HG03575 (cell line): ENCODE measurements around the gene AGFG1.
"Not testable (repeated sequence)": the region's sequence is repeated elsewhere in the genome, so short reads cannot be mapped to it uniquely, and the experiment has no call there.

Experiments used
- ATAC-seq: cut with Tn5 transposase; IDR thresholded peaks from one replicate; pipeline ENCODE4 v1.9.1; 2021; ENCODE audit not compliant: unreplicated experiment, insufficient number of reproducible peaks, low FRiP score; ENCODE audit errors: extremely low read depth

Gene AGFG1

DNA sequence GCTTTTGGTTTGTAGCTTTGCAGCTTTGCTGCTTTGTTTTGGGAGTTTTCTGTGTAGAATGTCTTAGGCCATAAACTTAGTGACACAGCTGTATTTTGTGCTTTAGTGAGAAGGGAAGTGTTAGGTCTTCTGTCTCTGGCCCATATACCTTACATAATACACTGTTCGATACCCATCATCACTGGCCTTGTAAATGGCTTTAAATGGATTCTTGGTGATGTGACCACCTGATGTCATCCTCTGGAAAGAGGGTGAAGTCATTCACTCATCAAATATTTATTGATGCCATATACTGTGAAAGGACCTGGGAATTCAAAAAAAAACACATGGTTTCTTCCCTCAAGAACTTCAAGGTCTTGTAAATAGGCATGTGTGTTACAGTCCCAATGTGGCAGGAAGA, 107.8 kb downstream of the AGFG1 start:
- no peak for ATAC-seq

DNA sequence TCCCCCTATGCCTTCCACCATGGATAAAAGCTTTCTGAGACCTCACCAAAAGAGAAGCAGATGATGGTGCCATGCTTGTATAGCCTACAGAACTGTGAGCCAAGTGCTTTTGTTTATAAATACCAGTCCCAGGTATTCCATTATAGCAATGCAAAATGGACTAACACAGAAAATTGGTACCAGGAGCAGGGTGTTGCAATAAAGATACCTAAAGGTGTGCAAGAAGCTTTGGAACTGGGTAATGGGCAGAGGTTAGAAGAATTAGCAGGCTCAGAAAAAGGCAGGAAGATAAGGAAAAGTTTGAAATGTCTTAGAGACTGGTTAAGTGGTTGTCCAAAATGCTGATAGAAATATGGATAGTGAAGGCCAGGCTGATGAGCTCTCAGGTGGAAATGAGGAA, 110.4 kb downstream of the AGFG1 start:
- no peak for ATAC-seq

DNA sequence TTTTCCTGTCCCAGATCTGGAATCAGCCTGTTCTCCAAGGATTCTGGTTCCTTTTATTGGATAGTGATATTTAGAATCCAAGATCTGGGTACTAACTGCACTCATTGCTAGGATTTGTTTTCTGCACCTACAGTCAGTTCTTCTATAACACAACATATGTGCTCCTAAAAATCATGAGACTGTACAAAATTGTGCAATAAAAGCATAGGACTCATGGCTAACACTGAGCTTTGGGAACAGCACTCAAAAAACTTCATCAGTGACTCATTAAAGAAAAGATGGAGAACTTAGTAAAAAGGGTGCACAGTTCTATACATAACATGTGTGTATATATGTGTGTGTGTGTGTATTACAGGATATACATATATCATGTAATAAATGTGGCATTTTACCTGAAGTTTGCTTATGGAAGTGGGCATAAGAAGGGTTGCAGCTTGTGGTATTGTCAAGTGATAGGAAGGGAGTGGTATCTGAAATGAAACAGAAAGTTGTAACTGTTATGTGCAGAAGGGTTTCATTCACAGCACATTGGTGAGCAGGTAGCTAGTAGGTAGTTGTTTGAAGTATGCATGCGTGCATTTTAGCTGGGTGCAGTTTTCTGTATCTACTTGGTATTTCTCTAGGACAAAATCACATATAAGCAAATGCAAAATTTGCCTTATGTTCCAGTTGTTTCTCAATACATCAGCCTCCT, 120.9 kb downstream of the AGFG1 start:
- ATAC-seq: peak; percentile 85

DNA sequence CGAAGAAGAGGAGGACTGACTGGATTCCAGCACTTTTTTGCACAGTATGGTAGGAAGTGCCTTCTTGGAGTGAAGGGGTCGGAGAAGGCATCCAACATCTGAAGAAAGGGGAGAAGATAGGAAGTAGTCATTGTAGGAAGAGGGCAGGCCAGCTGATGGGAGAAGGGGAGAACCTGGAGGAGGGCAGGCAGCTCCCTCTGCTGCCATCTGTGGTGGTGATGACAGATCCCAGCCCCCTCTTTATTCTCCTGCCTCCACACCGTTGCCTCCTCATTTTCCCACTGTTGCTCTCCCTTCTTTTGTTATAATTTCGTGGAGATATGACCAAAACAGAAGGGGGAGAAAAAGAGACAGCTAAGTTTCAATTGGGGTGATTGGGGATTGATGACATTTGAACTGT, 123.8 kb downstream of the AGFG1 start:
- no peak for ATAC-seq

DNA sequence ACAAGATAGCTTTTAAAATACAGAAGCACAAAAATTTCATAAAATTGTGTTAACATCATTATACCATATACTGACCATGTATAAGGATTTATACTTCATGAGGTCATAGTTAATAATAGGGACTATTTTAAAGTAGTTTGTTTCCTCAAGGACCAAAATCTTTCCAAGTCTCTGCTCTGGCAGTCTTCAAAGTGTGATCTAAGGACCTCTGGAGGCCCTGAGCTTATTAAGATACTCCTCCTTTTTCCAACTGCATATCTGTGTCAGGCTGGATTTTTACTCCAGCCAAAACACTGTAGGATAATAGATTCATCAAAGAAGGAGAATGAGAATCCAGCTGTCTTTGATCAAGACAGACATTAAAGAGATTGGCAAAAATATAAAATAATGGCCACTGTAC, 125.1 kb downstream of the AGFG1 start:
- ATAC-seq: no peak

DNA sequence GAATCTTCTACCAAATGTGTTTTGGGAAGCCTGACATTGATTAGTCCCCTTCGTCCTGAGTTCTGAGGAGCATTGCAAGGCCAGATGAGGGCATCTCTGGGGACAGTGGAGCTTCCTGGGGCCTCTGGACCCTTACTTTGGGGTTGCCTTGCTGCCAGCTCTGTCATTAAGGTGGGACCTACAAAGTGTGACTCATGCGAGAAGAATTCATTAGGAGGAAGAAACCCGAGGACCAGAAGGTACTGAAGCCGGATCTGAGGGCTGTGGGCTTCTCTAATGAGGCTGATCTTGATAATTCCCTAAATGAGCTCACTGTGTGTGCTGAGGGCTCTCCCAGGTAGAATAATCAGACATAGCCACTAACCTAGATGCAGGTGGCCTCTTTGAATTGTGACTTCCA, 126.0 kb downstream of the AGFG1 start:
- ATAC-seq: no peak

DNA sequence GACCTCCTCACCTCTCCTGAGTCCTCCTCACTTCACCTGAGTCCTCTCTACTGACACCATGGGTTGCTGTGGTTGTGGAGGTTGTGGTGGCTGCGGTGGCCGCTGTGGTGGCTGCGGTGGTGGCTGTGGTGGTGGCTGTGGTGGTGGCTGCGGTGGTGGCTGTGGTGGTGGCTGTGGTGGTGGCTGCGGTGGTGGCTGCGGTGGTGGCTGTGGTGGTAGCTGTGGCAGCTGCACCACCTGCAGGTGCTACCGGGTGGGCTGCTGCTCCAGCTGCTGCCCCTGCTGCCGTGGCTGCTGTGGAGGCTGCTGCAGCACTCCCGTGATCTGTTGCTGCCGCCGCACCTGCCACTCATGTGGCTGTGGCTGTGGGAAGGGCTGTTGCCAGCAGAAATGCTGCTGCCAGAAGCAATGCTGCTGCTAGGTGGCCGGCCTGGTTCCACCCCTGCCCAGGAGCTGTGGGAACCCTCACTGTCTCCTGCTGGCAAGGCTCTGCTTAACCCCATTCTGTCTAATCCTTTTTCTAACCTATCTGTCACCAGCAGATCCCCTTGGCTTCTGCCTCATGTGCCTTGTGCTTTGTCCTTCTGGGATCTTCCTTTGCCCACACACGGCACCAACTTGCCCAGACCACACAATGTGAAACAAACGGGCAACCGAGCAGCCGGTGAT, 127.0 kb downstream of the AGFG1 start, which contains the start of gene SCYGR2:
Gene SCYGR2 (plus strand): TSS at position 59 of the 669 bp plus-strand sequence. CDS start 0 bp downstream, at position 59.
- ATAC-seq: not testable (repeated sequence)

DNA sequence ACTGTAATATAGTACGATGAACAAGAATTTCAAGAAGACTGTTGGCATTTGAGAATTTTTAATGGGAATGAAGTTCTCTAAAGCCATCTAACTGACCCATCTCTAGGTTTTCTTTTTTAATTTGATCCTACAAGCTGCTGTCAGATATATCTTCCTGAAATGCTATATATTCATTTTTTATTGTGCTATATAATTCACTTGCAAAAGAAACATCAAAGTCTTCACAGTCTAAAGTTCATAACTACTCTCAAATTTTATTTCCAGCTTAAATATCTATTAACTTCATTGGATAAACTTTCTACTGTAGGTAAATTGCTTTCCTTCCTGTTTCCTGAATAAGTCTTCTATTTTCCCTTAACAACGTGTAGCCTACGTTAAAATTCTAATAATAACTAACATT, 130.4 kb downstream of the AGFG1 start:
- no peak for ATAC-seq

DNA sequence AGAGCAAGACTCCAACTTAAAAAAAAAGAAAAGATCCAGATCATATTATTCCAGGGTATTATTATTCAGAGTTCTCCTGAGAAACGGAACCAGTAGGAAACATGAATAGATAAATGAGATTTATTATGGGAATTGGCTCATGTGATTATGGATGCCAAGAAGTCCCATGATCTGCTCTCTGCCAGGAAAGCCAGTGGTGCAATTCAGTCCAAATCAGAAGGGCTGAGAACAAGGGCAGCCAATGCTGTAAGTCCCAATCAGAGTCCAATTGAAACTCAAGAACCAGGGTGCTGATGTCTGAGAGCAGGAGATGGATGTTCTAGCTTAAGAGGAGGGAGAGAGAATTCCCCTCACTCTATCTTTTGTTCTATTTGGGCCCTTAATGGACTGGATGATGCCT, 134.5 kb downstream of the AGFG1 start:
- no peak for ATAC-seq

DNA sequence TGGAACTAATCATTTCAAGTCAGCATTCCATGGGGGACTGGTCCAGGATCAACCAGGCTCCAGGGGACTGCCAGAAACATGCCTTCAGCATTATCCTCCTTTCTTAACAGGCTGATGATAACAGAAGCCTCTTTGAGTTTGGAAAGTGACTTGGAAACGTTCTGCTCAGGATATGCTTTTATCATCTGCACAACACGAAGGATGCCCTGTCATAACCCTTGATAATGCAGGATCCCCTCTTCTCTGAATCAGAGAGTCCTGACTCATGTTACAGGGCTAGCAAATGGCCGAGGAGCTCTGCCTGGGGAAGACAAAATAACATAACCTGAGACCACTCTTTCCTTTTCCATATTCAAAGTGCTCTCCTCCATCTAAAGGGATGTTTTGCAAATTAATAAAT, 136.0 kb downstream of the AGFG1 start:
- ATAC-seq: no peak

DNA sequence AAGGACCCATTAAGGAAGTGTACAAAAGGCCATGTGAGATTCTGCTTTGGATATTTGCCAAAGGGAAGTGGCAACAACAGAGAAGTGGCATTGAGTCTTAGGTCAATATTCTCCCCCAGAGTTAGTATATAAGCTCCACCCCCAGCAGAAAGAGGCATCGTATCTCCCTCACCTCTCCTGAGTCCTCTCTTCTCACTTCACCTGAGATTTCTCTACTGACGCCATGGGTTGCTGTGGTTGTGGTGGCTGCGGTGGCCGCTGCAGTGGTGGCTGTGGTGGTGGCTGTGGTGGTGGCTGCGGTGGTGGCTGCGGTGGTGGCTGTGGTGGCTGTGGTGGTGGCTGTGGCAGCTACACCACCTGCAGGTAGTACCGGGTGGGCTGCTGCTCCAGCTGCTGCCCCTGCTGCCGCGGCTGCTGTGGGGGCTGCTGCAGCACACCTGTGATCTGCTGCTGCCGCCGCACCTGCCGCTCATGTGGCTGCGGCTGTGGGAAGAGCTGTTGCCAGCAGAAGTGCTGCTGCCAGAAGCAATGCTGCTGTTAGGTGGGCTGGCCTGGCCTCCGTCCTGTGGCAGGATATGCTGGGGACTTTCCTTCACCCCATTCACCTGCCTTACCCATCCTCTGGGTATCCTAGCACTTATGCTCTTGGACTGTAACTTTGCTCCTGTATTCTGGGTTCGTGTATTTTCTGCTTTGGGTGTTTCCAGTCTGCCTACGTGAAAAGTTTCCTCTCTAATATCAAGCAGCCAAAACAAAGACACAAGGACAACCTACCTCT, 136.8 kb downstream of the AGFG1 start:
- no peak for ATAC-seq

DNA sequence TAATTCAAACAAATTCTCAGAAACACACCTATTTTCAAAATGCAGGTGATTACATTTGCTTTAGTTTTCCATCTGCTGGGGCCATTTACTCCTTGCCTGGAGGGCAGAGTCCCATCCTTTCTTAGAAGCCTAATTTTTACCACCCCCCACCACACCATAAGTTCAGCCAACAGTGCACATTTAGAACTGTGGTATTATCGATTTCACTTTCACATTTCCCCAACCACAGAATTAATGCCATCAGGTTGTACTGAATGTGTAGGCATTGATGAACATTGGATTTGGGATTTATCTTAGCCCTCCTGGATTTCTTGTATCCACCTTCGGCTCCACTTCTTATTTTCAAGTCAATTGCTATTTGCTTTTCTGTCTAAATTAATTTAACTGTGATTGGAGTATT, 138.2 kb downstream of the AGFG1 start:
- no peak for ATAC-seq
